Breast epithelium (tissue), 3 donors: ENCODE measurements around the gene TGFBR1.

Source experiments
- CTCF ChIP-seq, 3 donors: fragments of 450-650 bp; IDR thresholded peaks; one replicate each; pipeline ENCODE4 v1.5.1; 2016 to 2017; ENCODE audit warnings: antibody characterized with exemption in 3 of 3, mild to moderate bottlenecking in 3 of 3, moderate library complexity in 3 of 3
- POLR2A ChIP-seq: fragments of 450-650 bp; IDR thresholded peaks from one replicate; pipeline ENCODE4 v1.6.1; 2016; ENCODE audit warnings: antibody characterized with exemption, mild to moderate bottlenecking, moderate library complexity
- POLR2AphosphoS5 ChIP-seq, 3 donors: sonication (generic); formaldehyde crosslinking; IDR thresholded peaks; one replicate each; pipeline ENCODE4 v1.6.1; 2017; ENCODE audit warnings: antibody characterized with exemption in 3 of 3

- TF ChIP-seq CTCF (IDR thresholded peaks at IDR 0.05): no peak
- TF ChIP-seq POLR2A: no peak
- no peak for TF ChIP-seq POLR2AphosphoS5 (IDR thresholded peaks at IDR 0.05)
These were observed 55.3 kb downstream of the TGFBR1 start for GRCh38 chr9:99160173-99160572.
